Loucy (cell line): ENCODE results near the gene PDGFRA.

ENCODE experiments used
- H2AFZ ChIP-seq: fragments of 200-600 bp; sonication (generic); 2 replicates; pipeline ENCODE4 v1.6.0; 2016; ENCODE audit warnings: antibody characterized with exemption, mild to moderate bottlenecking, low read length, moderate library complexity
- H3F3A ChIP-seq: fragments of 200-600 bp; 2 replicates; pipeline ENCODE4 v1.6.0; 2016; ENCODE audit warnings: antibody characterized with exemption, low read depth, mild to moderate bottlenecking
- H3K27me3 ChIP-seq: fragments of 200-600 bp; sonication (generic); 2 replicates; pipeline ENCODE4 v1.6.1; 2014; ENCODE audit warnings: low read length, mild to moderate bottlenecking; ENCODE audit not compliant: insufficient read depth, poor library complexity, severe bottlenecking
- H3K36me3 ChIP-seq: fragments of 200-600 bp; sonication (generic); 2 replicates; pipeline ENCODE4 v1.6.1; 2016; ENCODE audit warnings: low read length; ENCODE audit not compliant: insufficient read depth
- H3K4me1 ChIP-seq: fragments of 200-600 bp; sonication (generic); 2 replicates; pipeline ENCODE4 v1.5.1; 2014; ENCODE audit warnings: low read length, mild to moderate bottlenecking; ENCODE audit not compliant: insufficient read depth, poor library complexity, severe bottlenecking
- H3K4me2 ChIP-seq: fragments of 200-600 bp; sonication (generic); 2 replicates; pipeline ENCODE4 v1.6.0; 2014; ENCODE audit warnings: antibody characterized with exemption, low read length, low read depth, mild to moderate bottlenecking; ENCODE audit not compliant: poor library complexity, severe bottlenecking
- H3K4me3 ChIP-seq: fragments of 200-600 bp; sonication (generic); 2 replicates; pipeline ENCODE4 v1.5.1; 2014; ENCODE audit warnings: low read length, mild to moderate bottlenecking, mixed read lengths; ENCODE audit not compliant: poor library complexity, severe bottlenecking
- H3K79me2 ChIP-seq: fragments of 200-600 bp; sonication (generic); 2 replicates; pipeline ENCODE4 v1.6.1; 2014; ENCODE audit warnings: low read length; ENCODE audit not compliant: insufficient read depth
- H3K9ac ChIP-seq: fragments of 200-600 bp; sonication (generic); 2 replicates; pipeline ENCODE4 v1.6.0; 2014; ENCODE audit warnings: mild to moderate bottlenecking, low read depth, low read length, moderate library complexity; ENCODE audit not compliant: poor library complexity, severe bottlenecking
- H3K9me2 ChIP-seq: fragments of 200-600 bp; sonication (generic); replicated peaks from 2 replicates; pipeline ENCODE4 v1.6.1; 2016; ENCODE audit warnings: low read depth, low read length, mixed read lengths
- H3K9me3 ChIP-seq: fragments of 200-600 bp; sonication (generic); 2 replicates; pipeline ENCODE4 v1.6.1; 2014; ENCODE audit warnings: mild to moderate bottlenecking, antibody characterized with exemption, low read length, low read depth; ENCODE audit not compliant: insufficient read depth
- H4K20me1 ChIP-seq: fragments of 200-600 bp; sonication (generic); 2 replicates; pipeline ENCODE4 v1.6.0; 2014; ENCODE audit warnings: antibody characterized with exemption, low read length, mild to moderate bottlenecking; ENCODE audit not compliant: insufficient read depth, poor library complexity, severe bottlenecking
- EZH2phosphoT487 ChIP-seq: fragments of 200-600 bp; IDR thresholded peaks from 2 replicates; pipeline ENCODE4 v1.6.1; 2018; ENCODE audit warnings: antibody characterized with exemption, mild to moderate bottlenecking, moderate library complexity, borderline replicate concordance
- TF ChIP-seq, protein P1 (sequence below): fragments of 200-600 bp; sonication (generic); conservative IDR thresholded peaks from 2 replicates; pipeline ENCODE4 v1.5.1; 2014; ENCODE audit warnings: mild to moderate bottlenecking, antibody characterized with exemption, low read length

The PDGFRA gene

GRCh38 chr4:54256491-54257486, 27.7 kb downstream of the PDGFRA start:
- H3K9me2 ChIP-seq, result no peaks in the 10 kb centered on the region
- no peaks in the 10 kb centered on the region for H3F3A ChIP-seq
- H3K9ac ChIP-seq, result no peak overlapping the region
- no peaks in the 10 kb centered on the region for H3K27me3 ChIP-seq
- no peak overlapping the region for H3K4me3 ChIP-seq
- H3K79me2 ChIP-seq, result no peaks in the 10 kb centered on the region
- no peaks in the 10 kb centered on the region for H3K36me3 ChIP-seq
- TF ChIP-seq EZH2phosphoT487, result no peak
- TF ChIP-seq, protein P1, sequence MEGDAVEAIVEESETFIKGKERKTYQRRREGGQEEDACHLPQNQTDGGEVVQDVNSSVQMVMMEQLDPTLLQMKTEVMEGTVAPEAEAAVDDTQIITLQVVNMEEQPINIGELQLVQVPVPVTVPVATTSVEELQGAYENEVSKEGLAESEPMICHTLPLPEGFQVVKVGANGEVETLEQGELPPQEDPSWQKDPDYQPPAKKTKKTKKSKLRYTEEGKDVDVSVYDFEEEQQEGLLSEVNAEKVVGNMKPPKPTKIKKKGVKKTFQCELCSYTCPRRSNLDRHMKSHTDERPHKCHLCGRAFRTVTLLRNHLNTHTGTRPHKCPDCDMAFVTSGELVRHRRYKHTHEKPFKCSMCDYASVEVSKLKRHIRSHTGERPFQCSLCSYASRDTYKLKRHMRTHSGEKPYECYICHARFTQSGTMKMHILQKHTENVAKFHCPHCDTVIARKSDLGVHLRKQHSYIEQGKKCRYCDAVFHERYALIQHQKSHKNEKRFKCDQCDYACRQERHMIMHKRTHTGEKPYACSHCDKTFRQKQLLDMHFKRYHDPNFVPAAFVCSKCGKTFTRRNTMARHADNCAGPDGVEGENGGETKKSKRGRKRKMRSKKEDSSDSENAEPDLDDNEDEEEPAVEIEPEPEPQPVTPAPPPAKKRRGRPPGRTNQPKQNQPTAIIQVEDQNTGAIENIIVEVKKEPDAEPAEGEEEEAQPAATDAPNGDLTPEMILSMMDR, result no peak
- H3K9me3 ChIP-seq, result no peaks in the 10 kb centered on the region
- no peak overlapping the region for H3K4me2 ChIP-seq
- no peaks in the 10 kb centered on the region for H4K20me1 ChIP-seq
- H3K4me1 ChIP-seq, result no peaks in the 10 kb centered on the region
- no peak overlapping the region for H2AFZ ChIP-seq

GRCh38 chr4:54265366-54265765, 36.3 kb downstream of the PDGFRA start:
- H3K4me1 ChIP-seq, result no peaks in the 10 kb centered on the region
- no peak overlapping the region for H3K4me3 ChIP-seq
- TF ChIP-seq, protein P1, result no peak
- H3K4me2 ChIP-seq, result no peak overlapping the region
- no peaks in the 10 kb centered on the region for H3F3A ChIP-seq
- no peaks in the 10 kb centered on the region for H3K79me2 ChIP-seq
- H3K9me2 ChIP-seq, result no peaks in the 10 kb centered on the region
- H3K9ac ChIP-seq, result no peak overlapping the region
- H3K27me3 ChIP-seq, result no peaks in the 10 kb centered on the region
- no peaks in the 10 kb centered on the region for H3K36me3 ChIP-seq
- no peak overlapping the region for H2AFZ ChIP-seq
- H3K9me3 ChIP-seq, result no peaks in the 10 kb centered on the region
- no peaks in the 10 kb centered on the region for H4K20me1 ChIP-seq

DNA sequence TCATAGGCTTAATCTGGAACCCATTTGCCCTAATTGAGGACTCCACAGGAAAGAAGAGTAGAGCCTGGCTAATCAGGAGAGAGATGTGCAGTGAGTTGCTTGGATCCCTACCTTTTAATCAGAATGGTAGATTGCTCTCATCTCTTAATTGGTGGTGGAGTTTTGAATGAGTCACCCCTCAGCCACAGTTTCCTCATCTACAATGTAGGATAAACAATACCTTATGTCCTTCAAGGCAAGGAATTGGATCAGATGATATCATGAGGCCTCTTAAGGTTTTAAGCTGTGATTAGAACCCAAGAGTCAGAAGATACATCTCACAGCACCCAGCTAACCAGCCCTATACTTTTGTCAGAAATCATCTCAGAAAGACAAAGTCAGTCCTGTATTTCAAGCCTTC, 39.1 kb downstream of the PDGFRA start:
- Histone ChIP-seq H3K4me2 (no peak overlapping the region), H3F3A (no peaks in the 10 kb centered on the region), H3K4me1 (no peaks in the 10 kb centered on the region), H3K9ac (no peak overlapping the region), H2AFZ (no peak overlapping the region), H3K79me2 (no peaks in the 10 kb centered on the region), H3K9me3 (no peaks in the 10 kb centered on the region), H3K27me3 (no peaks in the 10 kb centered on the region), H3K4me3 (no peak overlapping the region), H3K36me3 (no peaks in the 10 kb centered on the region), H4K20me1 (no peaks in the 10 kb centered on the region), H3K9me2 (no peaks in the 10 kb centered on the region)
- TF ChIP-seq, protein P1, result no peak
- no peak for TF ChIP-seq EZH2phosphoT487
